Activated naive CD8-positive, alpha-beta T cell treated with anti-CD3 and anti-CD28 coated beads, Interleukin-2, amount 10 ng/mL, durations not matched to agents 7 days and 5 days (primary cell): ENCODE data around the gene OGFR. TPM values are rescaled to one million over a fixed set of nuclear protein-coding genes. Genes with fewer than 3 reads are reported as not detected.

Source experiments
- ATAC-seq: fragments of 150-1000 bp; cut with Tn5 transposase; one replicate; pipeline ENCODE4 v1.10.0; 2021; ENCODE audit warnings: low read depth, moderate library complexity
- POLR2A ChIA-PET: fragments of 350-600 bp; sonication (Branson Sonifier 250); formaldehyde crosslinking; loops from one replicate; lab custom pipeline; 2021; ENCODE audit warnings: antibody characterized with exemption; lab: Charles Lee
- DNase-seq: peaks from one replicate; pipeline ENCODE4 v3.0.0; 2021
- H3K27ac Mint-ChIP-seq: one replicate; pipeline ENCODE4 v1.8.0; 2022; ENCODE audit warnings: mild to moderate bottlenecking, mixed read lengths
- H3K27me3 Mint-ChIP-seq: one replicate; pipeline ENCODE4 v1.8.0; 2022; ENCODE audit warnings: mild to moderate bottlenecking, moderate library complexity, mixed read lengths
- H3K36me3 Mint-ChIP-seq: one replicate; pipeline ENCODE4 v1.8.0; 2021; ENCODE audit warnings: mild to moderate bottlenecking, mixed read lengths
- H3K4me1 Mint-ChIP-seq: one replicate; pipeline ENCODE4 v1.8.0; 2021; ENCODE audit warnings: mixed read lengths
- H3K4me3 Mint-ChIP-seq: one replicate; pipeline ENCODE4 v1.8.0; 2022; ENCODE audit warnings: mild to moderate bottlenecking, moderate library complexity, mixed read lengths
- H3K9me3 Mint-ChIP-seq: one replicate; pipeline ENCODE4 v1.8.0; 2021; ENCODE audit warnings: mixed read lengths
- total RNA-seq, 2 experiments: library from RNA; stranded (reverse); gene quantifications; one replicate each; pipeline ENCODE4 v1.2.3, GENCODE V29; 2021

Gene OGFR, protein sequence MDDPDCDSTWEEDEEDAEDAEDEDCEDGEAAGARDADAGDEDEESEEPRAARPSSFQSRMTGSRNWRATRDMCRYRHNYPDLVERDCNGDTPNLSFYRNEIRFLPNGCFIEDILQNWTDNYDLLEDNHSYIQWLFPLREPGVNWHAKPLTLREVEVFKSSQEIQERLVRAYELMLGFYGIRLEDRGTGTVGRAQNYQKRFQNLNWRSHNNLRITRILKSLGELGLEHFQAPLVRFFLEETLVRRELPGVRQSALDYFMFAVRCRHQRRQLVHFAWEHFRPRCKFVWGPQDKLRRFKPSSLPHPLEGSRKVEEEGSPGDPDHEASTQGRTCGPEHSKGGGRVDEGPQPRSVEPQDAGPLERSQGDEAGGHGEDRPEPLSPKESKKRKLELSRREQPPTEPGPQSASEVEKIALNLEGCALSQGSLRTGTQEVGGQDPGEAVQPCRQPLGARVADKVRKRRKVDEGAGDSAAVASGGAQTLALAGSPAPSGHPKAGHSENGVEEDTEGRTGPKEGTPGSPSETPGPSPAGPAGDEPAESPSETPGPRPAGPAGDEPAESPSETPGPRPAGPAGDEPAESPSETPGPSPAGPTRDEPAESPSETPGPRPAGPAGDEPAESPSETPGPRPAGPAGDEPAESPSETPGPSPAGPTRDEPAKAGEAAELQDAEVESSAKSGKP
- 10 to 100 TPM; 80.8 to 81.1 TPM for total RNA-seq

DNA sequence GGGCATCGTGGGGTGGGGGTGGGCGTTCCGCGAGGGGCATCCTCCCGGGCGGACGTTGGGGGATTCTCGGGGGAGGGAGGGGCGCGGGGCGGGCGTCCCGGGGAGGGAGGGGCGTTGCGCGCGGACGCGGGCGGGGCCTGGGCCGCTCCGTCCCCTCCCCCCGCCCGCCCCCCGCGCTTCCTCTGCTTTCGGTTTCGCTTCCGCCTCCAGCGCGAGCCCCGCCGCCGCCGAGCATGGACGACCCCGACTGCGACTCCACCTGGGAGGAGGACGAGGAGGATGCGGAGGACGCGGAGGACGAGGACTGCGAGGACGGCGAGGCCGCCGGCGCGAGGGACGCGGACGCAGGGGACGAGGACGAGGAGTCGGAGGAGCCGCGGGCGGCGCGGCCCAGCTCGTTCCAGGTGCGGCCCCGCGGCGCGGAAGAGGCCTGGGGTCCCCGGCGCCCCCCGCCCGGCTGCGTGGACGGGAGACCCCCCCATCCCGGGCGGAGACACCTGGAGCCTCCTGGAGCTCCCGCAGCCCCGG lies at the start of gene OGFR:
Gene OGFR (plus strand): TSS at position 209 of the 528 bp plus-strand sequence. CDS start 25 bp downstream, at position 234.
- Mint-ChIP-seq H3K27me3 (no peaks in the 10 kb centered on the region), H3K27ac (peak within 1 kb of the TSS; percentile 98), H3K36me3 (peaks cover 6% of the 10 kb centered on the region), H3K9me3 (no peaks in the 10 kb centered on the region), H3K4me3 (peak within 1 kb of the TSS; percentile 98), H3K4me1 (peaks cover 23% of the 10 kb centered on the region)
- peak; percentile 83 for DNase-seq
- peak; percentile 66 for ATAC-seq
- POLR2A ChIA-PET: interaction anchor here (0.7 to 4.5 kb wide), 6 partner anchors 10 to 418 kb away, joined by 3 to 59 read pairs (median 4); partner anchors contain the start of genes MRGBP, RPS21 and SLCO4A1

DNA sequence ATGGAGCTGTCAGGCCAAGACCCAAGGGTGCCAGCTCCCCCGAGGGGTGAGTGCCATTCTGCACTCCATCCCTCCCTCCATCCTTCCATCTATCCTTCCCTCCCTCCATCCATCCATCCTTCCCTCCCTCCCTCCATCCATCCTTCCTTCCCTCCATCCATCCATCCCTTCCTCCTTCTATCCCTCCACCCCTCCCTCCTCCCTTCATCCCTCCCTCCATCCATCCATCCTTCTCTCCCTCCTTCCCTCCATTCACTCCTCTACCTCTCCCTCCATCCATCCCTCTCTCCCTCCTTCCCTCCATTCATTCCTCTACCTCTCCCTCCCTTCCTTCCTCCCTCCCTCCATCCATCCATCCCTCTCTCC lies 49.7 kb upstream of the OGFR start:
- H3K9me3 Mint-ChIP-seq: no peaks in the 10 kb centered on the region
- no peak overlapping the region for H3K4me3 Mint-ChIP-seq
- POLR2A ChIA-PET: no interaction called here
- DNase-seq (no peak), ATAC-seq (no peak)
- peaks cover 26% of the 10 kb centered on the region for H3K27me3 Mint-ChIP-seq
- H3K27ac Mint-ChIP-seq: no peak overlapping the region
- H3K36me3 Mint-ChIP-seq: no peaks in the 10 kb centered on the region
- H3K4me1 Mint-ChIP-seq: no peaks in the 10 kb centered on the region

DNA sequence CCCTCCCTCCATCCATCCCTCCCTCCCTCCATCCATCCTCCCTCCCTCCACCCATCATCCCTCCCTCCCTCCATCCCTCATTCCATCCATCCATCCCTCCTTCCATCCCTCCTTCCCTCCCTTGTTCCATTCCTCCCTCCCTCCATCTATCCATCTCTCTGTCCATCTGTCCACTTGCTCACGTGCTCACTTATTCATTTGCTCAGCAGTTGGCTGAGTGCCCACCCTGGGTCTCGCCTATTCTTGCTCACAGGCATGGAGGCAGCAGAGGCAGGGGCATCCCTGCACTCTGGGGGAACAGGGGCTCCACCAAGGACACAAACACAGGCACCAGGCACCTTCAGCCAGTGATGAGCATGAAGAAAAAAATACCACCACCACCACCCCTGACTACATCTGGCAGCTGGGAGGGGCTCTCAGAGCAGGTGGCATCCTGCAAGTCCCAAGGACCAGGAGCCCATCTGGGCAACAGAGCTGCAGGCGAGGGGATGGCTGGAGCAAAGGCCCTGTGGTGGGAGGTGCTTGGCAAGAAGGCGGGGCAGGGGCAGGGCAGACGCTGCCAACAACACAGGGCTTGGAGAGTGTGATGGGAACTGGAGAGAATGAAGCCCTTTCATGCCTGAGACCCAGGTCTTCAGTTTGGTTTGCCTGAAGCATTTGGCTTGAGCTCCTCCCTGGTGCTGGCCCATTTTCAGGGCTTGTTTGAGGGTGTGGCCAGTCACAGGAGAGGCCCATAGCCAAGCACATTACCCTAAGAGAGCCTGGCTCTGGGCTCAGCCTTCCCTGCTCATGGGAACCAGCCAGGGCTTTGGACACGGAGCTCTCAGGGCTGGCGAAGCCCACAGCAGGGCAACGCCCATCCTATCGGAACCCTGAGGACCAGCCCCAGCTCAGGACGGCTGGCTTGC lies 48.6 kb upstream of the OGFR start:
- ATAC-seq (peak; percentile 9), DNase-seq (no peak)
- H3K27ac Mint-ChIP-seq: no peak overlapping the region
- peaks cover 21% of the 10 kb centered on the region for H3K27me3 Mint-ChIP-seq
- H3K36me3 Mint-ChIP-seq: no peaks in the 10 kb centered on the region
- no peaks in the 10 kb centered on the region for H3K9me3 Mint-ChIP-seq
- H3K4me1 Mint-ChIP-seq: no peaks in the 10 kb centered on the region
- H3K4me3 Mint-ChIP-seq: no peak overlapping the region
- POLR2A ChIA-PET: no interaction called here

DNA sequence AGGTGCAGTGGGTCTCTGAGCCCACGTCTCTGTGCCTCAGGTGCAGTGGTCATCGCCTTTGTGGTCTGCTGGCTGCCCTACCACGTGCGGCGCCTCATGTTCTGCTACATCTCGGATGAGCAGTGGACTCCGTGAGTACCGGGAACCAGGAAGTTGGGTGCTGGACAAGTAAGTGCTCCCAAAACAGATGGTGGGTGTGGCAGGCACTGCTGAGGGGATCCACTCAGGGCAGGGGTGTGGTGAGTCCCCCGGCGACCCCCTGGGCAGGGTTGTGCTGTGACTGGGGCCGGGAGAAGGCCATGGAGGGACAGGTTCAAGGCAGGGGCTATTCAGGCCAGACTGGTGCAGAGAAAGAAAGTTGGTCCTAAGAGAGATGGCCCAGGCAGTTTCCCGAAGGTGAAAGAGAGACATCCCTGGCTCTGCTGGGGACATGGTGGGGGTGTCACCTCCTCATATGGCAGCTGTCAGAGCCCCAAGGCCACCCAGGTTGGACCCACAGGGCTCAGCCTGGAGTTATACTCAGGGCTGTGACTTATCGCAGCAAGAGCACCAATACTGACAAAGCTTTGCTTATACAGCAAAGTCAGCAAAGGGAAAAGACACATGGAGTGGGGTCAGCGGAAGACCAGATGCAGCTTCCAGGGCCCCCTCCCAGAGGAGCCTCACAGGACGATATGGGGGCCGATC lies 46.3 kb upstream of the OGFR start:
- DNase-seq (no peak), ATAC-seq (no peak)
- H3K27me3 Mint-ChIP-seq: peaks cover 16% of the 10 kb centered on the region
- POLR2A ChIA-PET: no interaction called here
- no peak overlapping the region for H3K4me3 Mint-ChIP-seq
- H3K9me3 Mint-ChIP-seq: no peaks in the 10 kb centered on the region
- no peaks in the 10 kb centered on the region for H3K4me1 Mint-ChIP-seq
- no peaks in the 10 kb centered on the region for H3K36me3 Mint-ChIP-seq
- no peak overlapping the region for H3K27ac Mint-ChIP-seq

DNA sequence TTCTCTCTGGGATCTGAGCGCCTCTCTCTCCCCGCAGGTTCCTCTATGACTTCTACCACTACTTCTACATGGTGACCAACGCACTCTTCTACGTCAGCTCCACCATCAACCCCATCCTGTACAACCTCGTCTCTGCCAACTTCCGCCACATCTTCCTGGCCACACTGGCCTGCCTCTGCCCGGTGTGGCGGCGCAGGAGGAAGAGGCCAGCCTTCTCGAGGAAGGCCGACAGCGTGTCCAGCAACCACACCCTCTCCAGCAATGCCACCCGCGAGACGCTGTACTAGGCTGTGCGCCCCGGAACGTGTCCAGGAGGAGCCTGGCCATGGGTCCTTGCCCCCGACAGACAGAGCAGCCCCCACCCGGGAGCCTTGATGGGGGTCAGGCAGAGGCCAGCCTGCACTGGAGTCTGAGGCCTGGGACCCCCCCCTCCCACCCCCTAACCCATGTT lies 44.6 kb upstream of the OGFR start:
- no peak for DNase-seq
- ATAC-seq: no peak
- no peaks in the 10 kb centered on the region for H3K36me3 Mint-ChIP-seq
- H3K27ac Mint-ChIP-seq: no peak overlapping the region
- no peak overlapping the region for H3K4me3 Mint-ChIP-seq
- H3K4me1 Mint-ChIP-seq: peaks cover 1% of the 10 kb centered on the region
- peaks cover 16% of the 10 kb centered on the region for H3K27me3 Mint-ChIP-seq
- POLR2A ChIA-PET: no interaction called here
- no peaks in the 10 kb centered on the region for H3K9me3 Mint-ChIP-seq

DNA sequence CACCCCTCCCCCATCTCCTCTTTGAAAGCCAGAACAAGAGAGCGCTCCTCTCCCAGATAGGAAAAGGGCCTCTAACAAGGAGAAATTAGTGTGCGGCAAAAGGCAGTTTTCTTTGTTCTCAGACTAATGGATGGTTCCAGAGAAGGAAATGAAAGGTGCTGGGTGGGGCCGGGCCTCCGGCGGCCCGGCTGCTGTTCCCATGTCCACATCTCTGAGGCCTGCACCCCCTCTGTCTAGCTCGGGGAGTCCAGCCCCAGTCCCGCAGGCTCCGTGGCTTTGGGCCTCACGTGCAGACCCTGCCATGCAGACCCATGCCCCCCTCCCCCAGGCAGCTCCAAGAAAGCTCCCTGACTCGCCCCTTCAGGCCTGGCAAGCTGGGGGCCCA lies 44.2 kb upstream of the OGFR start:
- Mint-ChIP-seq H3K9me3 (no peaks in the 10 kb centered on the region), H3K27ac (no peak overlapping the region), H3K27me3 (peaks cover 16% of the 10 kb centered on the region)

DNA sequence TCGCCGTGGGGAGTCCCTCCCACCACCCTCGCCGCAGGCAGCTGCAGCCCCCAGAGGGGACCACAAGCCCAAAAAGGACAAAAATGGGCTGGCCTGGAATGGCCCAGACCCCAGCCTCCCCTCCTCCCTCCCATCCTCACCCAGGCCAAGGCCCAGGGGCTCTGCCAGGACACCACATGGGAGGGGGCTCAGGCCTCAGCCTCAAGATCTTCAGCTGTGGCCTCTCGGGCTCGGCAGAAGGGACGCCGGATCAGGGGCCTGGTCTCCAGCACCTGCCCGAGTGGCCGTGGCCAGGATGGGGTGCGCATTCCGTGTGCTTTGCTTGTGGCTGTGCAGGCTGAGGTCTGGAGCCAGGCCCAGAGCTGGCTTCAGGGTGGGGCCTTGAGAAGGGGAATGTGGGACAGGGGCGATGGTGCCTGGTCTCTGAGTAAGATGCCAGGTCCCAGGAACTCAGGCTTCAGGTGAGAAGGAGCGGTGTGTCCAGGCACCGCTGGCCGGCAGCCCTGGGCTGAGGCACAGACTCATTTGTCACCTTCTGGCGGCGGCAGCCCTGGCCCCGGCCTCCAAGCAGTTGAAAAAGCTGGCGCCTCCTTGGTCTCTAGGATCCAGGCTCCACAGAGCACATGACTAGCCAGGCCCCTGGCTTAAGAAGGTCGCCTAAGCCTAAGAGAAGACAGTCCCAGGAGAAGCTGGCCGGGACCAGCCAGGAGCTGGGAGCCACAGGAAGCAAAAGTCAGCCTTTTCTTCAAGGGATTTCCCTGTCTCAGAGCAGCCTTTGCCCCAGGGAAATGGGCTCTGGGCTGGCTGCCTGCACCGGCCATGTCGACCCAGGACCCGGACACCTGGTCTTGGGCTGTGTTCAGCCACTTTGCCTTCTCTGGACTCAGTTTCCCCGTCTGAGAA lies 43.5 kb upstream of the OGFR start:
- DNase-seq (no peak), ATAC-seq (no peak)
- no peak overlapping the region for H3K27ac Mint-ChIP-seq
- no peaks in the 10 kb centered on the region for H3K36me3 Mint-ChIP-seq
- H3K4me3 Mint-ChIP-seq: no peak overlapping the region
- no peaks in the 10 kb centered on the region for H3K9me3 Mint-ChIP-seq
- POLR2A ChIA-PET: no interaction called here
- peaks cover 1% of the 10 kb centered on the region for H3K4me1 Mint-ChIP-seq
- peaks cover 13% of the 10 kb centered on the region for H3K27me3 Mint-ChIP-seq

More for the DNA sequence above, 44.2 kb upstream of the OGFR start:
- POLR2A ChIA-PET: no interaction called here
- Mint-ChIP-seq H3K4me3 (no peak overlapping the region), H3K4me1 (peaks cover 1% of the 10 kb centered on the region), H3K36me3 (no peaks in the 10 kb centered on the region)
- ATAC-seq (no peak), DNase-seq (no peak)

DNA sequence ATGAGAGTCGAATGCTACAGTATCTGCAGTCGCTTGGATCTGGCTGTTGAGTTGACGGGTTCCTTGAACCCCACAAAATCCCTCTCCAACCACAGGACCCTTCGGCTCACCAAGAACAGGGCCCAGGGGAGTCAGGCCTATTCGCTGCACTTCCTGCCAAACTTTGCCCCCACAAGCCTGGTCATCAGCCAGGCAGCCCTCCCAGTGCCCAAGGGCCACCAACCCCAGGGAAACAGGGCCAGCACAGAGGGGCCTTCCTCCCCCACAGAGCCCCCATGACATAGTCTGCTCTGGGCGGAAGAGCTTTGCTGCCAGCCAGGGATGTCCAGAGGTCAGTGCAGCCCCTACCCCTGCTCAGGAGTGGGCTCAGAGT lies 42.9 kb upstream of the OGFR start:
- Mint-ChIP-seq H3K27me3 (peaks cover 10% of the 10 kb centered on the region), H3K4me3 (no peak overlapping the region), H3K4me1 (peaks cover 1% of the 10 kb centered on the region), H3K36me3 (no peaks in the 10 kb centered on the region), H3K9me3 (no peaks in the 10 kb centered on the region), H3K27ac (no peak overlapping the region)
- ATAC-seq (no peak), DNase-seq (no peak)
- POLR2A ChIA-PET: no interaction called here

DNA sequence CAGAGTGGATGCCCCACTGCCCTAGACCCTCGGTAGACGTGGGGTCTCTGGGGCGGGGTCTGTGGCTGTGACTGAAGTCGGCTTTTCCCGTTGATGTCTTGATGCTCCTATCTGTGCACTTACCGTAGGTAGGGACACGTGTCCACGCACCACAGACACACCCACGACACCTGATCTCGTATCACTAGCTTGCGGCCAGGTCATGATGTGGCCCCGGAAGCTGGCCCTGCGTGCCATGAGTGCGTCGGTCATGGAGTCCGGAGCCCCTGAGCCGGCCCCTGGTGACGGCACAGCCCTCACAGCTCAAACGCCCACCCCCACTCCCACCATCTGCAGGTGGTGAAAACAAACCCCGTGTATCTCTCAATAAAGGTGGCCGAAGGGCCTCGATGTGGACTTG lies 42.3 kb upstream of the OGFR start:
- Mint-ChIP-seq H3K9me3 (no peaks in the 10 kb centered on the region), H3K4me1 (peaks cover 4% of the 10 kb centered on the region), H3K27ac (no peak overlapping the region), H3K4me3 (no peak overlapping the region), H3K27me3 (peaks cover 4% of the 10 kb centered on the region), H3K36me3 (no peaks in the 10 kb centered on the region)
- no peak for DNase-seq
- POLR2A ChIA-PET: no interaction called here
- ATAC-seq: no peak

DNA sequence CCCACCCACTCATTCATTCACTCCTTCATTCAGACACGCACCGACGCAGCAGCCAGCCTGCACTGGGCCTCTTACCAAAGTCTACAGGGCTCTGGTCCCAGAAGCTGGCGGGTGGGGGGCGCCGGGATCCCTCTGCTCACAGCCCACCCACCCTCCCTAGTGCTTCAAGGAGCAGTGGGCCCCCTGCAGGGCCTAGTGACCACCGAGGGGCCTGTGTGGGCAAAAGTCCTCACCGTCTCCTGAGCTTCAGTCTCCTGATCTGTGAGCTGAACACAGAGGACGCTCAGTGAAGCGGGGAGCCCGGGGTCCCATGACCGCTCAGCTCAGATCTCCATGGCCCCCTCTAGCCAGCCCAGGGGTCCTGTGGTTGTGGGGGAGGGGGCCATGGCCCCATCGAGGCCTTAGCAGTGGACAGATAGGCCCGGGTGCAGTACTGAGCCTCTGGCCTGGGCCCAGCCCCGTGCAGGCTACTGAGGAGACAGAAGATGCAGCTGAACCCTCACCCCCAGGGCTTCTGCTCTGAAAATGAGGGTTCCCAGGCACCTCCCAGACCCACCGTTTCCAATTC lies 41.8 kb upstream of the OGFR start:
- ATAC-seq: no peak
- H3K27ac Mint-ChIP-seq: no peak overlapping the region
- H3K27me3 Mint-ChIP-seq: no peaks in the 10 kb centered on the region
- POLR2A ChIA-PET: no interaction called here
- H3K4me3 Mint-ChIP-seq: no peak overlapping the region
- H3K36me3 Mint-ChIP-seq: no peaks in the 10 kb centered on the region
- no peak for DNase-seq
- peaks cover 4% of the 10 kb centered on the region for H3K4me1 Mint-ChIP-seq
- H3K9me3 Mint-ChIP-seq: no peaks in the 10 kb centered on the region

DNA sequence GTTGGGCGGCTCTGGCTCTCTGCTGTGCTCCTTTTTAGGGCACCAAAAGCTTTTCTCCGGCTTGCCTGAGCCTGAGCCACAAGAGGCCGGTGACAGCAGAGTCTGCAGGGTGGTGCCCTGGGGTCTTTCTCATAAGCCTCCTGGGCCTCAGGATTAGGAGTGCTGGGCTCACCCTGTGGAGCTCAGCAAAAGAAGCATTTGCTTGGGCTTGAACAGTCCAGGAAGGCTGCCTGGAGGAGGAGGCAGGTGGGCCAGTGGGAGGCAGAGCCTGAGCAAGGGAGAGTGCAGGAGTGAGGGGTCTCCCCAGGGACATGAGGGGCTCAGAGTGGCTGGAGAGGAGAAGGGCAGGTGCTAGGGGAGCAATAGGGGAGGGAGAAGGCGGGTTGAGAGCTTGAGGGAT lies 41.2 kb upstream of the OGFR start:
- H3K4me1 Mint-ChIP-seq: peaks cover 4% of the 10 kb centered on the region
- no peak overlapping the region for H3K27ac Mint-ChIP-seq
- H3K27me3 Mint-ChIP-seq: no peaks in the 10 kb centered on the region
- H3K9me3 Mint-ChIP-seq: no peaks in the 10 kb centered on the region
- ATAC-seq (no peak), DNase-seq (no peak)
- POLR2A ChIA-PET: no interaction called here
- H3K4me3 Mint-ChIP-seq: no peak overlapping the region
- no peaks in the 10 kb centered on the region for H3K36me3 Mint-ChIP-seq
